Body of pancreas (tissue), 4 donors: Measurements from ENCODE around the gene FBLN1.

ENCODE experiments used
- POLR2A ChIP-seq, 3 donors: fragments of 450-650 bp; IDR thresholded peaks; one replicate each; pipeline ENCODE4 v1.6.1; 2016; ENCODE audit warnings: antibody characterized with exemption in 3 of 3, mild to moderate bottlenecking in 2 of 3
- TF ChIP-seq, protein P1 (sequence below), 7 experiments: fragments of 450-650 bp in 4 of 7; fragments of 200-600 bp in 3 of 7; sonication (generic) in 3 of 7; IDR thresholded peaks; one replicate each; pipeline ENCODE4 v1.5.1; 2016 to 2019; ENCODE audit warnings: antibody characterized with exemption in 7 of 7

DNA sequence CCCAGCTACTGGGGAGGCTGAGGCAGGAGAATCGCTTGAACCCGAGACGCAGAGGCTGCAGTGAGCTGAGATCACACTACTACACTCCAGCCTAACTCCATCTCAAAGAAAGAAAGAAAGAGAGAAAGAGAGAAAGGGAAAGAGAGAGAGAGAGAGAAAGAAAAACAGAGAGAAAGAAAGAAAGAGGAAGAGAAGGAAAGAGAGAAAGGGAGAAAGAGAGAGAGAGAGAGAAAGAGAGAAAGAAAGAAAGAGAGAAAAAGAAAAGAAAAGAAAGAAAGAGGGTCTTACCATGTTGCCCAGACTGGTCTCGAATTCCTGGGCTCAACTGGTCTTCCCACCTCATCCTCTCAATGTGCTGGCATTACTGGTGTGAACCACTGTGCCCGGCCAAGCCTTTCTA lies 22.3 kb downstream of the FBLN1 start:
- TF ChIP-seq, protein P1, sequence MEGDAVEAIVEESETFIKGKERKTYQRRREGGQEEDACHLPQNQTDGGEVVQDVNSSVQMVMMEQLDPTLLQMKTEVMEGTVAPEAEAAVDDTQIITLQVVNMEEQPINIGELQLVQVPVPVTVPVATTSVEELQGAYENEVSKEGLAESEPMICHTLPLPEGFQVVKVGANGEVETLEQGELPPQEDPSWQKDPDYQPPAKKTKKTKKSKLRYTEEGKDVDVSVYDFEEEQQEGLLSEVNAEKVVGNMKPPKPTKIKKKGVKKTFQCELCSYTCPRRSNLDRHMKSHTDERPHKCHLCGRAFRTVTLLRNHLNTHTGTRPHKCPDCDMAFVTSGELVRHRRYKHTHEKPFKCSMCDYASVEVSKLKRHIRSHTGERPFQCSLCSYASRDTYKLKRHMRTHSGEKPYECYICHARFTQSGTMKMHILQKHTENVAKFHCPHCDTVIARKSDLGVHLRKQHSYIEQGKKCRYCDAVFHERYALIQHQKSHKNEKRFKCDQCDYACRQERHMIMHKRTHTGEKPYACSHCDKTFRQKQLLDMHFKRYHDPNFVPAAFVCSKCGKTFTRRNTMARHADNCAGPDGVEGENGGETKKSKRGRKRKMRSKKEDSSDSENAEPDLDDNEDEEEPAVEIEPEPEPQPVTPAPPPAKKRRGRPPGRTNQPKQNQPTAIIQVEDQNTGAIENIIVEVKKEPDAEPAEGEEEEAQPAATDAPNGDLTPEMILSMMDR (IDR thresholded peaks at IDR 0.05): no peak
- no peak for TF ChIP-seq POLR2A (IDR thresholded peaks at IDR 0.05)
